GM21619 (cell line): Measurements from ENCODE around the gene SIK2.
"Not testable (repeated sequence)": the region's sequence is repeated elsewhere in the genome, so short reads cannot be mapped to it uniquely, and the experiment has no call there.

ENCODE experiments used
- ATAC-seq: cut with Tn5 transposase; IDR thresholded peaks from one replicate; pipeline ENCODE4 v1.9.1; 2021; ENCODE audit not compliant: unreplicated experiment

SIK2 gene

DNA sequence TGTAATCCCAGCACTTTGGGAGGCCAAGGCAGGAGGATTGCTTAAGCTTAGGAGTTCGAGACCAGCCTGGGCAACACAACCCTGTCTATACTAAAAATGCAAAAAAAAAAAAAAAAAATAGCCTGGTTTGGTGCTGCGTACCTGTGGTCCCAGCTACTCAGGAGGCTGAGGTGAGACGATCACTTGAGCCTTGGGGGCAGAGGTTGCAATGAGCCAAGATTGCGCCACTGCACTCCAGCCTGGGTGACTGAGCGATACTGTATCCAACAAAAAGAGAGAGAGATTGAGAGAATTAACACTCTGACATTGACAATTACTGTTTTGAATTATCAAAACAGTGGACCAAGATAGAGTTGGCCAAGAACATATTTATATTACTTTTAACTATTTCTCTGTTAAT is 53.7 kb downstream of the SIK2 start:
- ATAC-seq, result no peak

DNA sequence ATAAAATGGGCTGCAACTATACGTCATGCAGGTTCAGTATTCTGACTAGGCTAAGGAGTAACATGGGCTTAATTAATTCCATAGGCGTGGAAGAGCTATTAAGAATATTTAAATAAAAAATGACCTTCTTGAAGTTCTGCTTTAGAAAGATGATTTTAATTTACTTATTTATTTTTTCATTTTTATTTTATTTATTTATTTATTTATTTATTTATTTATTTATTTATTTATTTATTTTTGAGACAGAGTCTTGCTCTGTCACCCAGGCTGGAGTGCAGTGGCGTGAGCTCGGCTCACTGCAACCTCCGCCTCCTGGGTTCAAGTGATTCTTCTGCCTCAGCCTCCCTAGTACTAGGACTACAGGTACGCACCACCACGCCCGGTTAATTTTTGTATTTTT is 55.7 kb downstream of the SIK2 start:
- ATAC-seq, result not testable (repeated sequence)

DNA sequence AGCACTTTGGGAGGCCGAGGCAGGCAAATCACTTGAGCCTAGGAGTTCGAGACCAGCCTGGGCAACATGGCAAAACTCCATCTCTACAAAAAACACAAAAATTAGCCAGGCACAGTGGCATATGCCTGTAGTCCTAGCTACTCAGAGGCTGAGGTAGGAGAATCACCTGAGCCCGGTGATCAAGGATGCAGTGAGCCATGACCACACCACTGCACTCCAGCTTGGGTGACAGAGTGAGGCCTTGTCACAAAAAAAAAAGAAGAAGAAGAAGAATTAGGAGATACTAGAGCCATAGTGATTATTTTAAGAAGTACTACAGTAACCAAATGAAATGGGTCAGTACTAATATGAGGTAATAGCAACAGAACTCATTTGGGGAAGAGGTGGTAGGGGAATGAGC is 56.2 kb downstream of the SIK2 start:
- ATAC-seq, result not testable (repeated sequence)

DNA sequence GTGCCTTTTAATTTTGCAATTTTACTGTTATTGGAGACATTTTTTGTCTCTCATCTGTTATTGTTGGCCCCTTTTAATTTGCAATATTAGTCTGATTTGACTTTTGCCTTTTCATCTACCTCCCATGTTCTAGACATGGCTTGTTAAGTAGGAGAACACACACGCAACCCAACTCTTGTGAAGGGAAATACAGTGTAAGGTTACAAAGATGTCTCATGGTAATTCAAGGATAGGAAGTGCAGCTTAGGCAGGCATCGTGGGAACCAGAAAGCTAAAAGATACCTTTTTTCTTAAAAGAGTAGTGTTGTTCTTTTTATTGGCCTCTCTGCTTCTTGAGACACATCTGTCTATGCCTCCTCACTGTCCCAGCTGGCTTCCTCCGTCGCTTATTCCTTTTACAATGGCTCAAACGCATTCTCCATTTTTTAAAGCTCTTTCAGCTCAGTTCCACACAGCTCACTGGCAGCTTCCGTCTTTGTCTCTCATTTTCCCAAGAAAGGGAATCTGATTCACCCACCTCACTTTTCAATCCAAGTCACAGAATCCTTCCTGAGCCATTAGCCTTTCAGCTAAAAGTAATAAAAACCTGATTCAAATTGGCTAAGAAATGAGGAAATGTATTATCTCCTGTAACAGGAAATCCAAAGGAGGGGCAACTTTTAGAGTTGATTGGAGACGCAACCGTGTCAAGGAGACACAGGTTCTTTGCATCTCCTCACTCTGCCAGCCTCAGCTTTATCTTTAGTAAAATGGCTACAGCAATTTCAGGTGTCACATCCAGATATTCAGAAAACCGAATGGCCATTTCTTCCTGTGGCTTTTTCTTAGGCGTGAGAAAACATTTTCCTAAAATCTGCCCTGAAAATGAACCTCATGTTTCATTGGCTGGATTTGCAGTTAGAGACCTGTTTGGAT is 57.2 kb downstream of the SIK2 start:
- no peak for ATAC-seq

DNA sequence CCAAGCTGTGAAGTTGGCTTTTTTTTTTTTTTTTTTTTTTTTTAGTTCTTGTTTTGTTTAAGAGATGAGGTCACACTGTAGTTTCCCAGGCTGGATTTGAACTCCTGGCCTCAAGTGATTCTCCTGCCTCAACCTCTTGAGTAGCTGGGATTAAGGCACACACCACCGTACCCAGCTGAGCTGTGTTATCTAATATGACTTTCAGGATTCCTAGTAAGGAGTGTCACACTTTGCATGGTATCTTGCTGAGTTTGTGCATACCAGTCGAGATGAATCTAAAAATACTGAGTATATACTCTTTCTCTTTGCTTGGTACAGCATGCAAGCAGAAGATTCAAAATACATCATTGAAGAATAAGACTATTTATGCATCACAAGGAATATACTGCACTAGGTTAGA is 58.6 kb downstream of the SIK2 start:
- no peak for ATAC-seq

DNA sequence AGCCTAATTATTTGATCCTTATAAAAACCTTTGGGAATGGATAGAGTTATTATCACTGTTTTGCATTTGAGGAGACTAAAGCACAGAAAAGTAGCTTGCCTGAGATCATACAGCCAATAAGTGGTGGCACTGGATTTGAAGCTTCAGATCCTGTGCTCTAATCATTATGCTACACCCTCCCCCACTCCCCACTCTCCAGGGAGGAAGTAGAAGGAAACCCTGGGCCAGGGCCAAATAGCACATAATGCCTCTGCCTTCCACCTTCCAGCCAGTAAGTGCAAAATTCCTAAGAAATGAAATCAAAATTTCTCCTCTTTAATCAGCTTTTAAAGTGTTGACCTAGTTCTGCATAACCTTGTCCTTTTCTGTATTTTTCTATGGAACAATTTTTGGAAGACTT is 61.6 kb downstream of the SIK2 start:
- ATAC-seq, result no peak

DNA sequence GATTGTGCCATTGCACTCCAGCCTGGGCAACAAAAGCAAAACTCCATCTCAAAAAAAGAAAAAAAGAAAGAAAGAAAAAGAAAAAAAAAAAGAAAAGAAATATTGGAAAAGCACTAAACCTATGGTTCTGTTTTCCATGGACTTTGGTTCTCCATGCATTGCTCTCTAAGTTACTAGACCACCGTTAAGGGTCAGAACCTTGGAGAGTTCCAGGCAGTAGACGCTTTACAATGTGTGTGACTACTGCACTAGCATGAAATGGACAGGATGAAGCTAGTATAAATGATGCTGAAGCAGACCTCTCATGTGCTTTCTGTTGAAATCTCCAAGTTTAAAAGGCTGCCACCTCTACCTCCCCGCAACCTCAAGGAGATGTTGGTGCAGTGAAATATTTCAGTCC is 63.5 kb downstream of the SIK2 start:
- no peak for ATAC-seq

DNA sequence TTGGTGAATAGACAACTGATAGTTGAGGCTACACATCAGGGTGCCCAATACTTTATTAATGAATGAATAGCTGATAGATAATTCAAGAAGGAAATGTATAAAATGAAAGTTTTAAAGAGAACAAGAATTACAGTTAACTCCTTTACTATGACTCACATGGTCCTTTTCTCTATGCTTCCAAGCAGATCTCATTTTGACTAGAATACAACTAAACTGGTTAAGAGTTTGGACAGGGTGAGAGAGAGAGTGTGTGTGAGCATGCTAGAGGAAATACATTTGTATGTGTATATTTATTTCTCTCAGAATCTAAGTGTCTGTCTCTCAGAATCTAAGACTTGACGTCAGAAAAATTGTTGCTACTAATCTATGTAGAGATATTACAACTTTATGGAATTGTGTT is 66.7 kb downstream of the SIK2 start:
- no peak for ATAC-seq

DNA sequence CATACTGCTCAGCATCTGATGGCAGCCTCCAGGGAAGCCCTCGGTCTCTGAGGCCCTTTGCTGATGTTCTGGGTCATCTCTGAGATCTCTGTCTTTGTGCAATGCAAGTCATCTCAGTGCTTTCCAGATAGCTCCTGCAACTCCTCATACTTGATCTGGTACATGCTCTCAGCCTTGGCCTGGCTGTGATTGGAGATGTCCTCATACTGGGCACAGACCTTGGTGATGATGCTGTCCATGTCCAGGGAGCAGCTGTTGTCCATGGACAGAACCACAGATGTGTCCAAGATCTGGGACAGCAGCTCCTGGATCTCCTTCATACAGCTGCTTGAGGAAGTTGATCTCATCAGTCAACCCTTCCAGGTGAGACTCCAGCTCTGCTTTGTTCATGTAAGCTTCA is 69.1 kb downstream of the SIK2 start:
- no peak for ATAC-seq

DNA sequence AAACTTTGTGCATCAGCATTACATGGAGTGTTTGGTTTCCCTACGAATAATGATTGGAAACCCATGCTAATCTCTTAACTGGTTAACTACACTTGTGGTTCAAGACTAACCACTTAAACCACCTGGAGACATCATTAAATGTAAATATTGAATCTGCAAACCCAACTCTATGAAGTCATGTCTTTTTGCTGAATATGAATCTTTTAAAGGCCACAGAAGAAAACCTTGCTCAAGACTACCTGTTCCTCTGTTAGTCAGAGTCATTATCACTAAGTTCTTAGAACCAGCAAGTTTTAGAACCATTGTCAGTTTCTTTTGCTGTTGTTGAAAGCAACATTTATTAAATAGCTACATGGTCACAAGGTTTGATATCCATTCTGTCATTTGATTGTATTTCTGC is 70.7 kb downstream of the SIK2 start:
- no peak for ATAC-seq

DNA sequence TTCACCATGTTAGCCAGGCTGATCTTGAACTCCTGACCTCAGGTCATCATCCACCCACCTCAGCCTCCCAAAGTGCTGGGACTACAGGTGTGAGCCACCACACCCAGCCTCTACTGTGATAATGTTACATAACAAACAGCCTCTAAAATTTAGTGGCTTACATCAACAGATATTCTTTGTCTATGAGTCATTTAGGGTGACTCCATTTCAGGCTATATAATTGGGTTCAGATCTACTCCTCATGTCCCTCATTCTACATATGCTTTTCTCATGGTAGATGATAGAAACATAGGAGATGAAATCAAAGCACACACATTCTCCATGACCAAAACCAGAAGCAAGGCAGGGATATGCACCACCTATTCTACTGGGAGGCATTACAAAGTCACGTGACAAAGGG is 72.7 kb downstream of the SIK2 start:
- ATAC-seq, result no peak

DNA sequence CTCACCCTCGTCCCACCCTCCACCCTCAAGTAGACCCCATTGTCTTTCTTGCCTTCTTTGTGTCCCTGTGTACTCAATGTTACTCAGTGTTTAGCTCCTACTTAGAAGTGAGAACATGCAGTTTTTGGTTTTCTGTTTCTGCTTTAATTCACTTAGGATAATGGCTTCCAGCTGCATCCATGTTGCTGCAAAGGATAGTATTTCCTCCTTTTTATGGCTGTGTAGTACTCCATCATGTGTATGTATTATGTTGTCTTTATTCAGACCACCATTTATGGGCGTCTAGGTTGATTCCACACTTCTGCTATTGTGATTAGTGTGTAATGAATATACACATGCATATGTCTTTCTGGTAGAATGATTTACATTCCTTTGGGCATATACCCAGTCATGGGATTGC is 73.6 kb downstream of the SIK2 start:
- no peak for ATAC-seq

DNA sequence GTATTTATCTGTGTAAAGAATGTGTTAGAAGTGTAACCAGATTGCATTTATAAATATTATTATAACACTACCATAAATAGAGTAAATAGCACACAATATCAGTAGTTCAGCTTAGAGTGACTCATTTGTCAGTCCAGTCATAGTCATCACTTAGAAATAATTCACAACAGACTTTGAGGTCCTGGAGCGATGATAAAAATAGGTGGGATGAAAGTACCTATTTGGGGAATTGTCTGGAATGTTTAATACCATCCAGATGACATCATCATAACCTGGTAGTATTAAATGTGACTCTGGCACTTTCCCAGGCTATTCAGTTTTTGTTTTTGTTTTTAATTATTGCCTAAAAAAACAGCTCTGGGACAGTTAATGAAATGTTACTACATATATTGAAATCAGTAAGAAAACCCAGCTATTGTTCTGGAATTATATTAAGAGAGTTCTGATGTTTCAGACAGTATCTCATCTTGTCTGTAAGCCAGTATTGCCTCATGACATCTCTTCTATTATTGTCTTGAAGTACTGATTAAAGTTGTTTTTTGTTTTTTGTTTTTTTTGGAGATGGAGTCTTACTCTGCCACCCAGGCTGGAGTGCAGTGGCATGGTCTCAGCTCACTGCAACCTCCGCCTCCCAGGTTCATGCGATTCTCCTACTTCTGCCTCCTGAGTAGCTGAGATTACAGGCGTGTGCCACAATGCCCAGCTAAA is 74.8 kb downstream of the SIK2 start:
- ATAC-seq, result no peak

DNA sequence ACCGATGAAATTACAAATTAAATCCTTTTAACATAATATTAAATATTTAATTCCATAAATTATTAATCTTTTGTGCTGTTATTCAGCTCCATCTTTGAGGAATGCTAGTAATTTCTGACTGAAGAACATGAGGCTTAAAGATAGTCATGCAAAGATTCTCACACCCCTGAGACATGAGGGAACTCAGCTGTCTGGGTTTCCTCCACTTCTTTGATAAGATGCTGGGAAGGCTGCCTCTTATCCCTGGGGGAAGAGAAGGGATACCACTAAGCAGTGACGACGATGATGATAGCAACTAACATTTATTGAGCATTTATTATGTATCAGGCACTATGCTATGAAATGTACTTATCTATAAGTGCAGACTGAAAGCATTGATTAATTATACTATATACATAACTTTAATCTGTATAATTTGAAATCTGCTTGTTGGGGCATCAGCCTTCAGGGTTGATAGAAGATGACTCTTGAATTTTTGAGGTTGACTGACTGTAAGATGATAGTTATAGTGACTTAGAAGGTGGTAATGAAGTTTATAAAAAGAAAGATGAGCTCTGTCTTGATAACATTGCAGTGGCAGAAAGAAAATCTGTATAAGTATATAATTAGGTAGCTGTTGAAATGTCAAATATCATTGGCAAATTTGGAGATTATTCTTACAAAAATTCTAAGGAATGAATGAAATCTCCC is 78.4 kb downstream of the SIK2 start:
- ATAC-seq, result no peak

DNA sequence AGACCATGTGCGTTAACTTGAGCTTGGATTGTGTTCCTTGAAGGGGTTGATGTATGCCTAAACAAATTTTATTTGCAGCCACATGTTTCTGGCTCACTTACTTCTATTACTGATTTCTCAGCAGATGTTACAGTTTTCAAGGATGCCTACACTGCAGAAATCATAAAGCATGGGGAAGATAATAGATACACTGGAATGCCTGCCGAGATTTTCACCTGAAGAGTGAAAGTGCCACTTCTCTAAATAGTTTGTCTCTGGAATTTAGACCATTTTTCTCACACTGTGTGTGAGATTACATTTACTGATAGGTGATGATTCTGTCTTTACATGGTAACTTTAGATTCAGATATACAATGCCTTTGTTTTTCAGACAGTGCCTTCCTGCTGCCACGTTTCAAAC is 81.6 kb downstream of the SIK2 start:
- ATAC-seq, result no peak

DNA sequence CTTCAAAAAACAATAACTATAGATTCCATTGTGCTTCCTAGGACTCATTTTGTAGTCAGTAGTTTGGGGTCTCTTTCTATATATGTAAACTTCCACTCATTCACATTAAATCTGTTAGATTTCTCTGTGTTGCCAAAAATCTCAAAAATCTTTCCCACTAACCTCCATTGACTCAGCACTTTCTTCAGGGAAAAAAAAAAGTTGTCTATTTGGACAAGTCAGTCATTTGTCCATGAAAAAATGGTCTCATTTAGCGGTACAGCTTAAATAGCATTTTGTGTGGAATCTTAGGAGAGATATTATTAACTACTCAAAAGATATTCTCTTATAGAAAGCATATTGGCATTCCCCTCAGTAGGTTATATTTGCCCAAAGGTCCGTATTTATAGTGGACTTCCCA is 82.0 kb downstream of the SIK2 start:
- ATAC-seq, result no peak

DNA sequence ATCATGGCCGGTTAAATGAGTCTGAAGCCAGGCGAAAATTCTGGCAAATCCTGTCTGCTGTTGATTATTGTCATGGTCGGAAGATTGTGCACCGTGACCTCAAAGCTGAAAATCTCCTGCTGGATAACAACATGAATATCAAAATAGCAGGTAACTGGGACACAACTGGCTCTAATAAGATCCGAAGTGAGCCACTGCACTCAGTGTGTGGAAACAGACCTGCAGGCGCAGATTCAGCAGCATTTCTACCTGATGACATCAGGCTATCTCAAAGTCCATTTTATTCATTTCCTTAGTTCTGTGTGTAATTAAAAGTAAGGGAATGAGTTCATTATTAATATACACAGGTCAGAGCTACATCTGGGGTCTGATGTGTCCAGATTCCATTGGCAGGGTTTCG is 85.8 kb downstream of the SIK2 start:
- no peak for ATAC-seq

DNA sequence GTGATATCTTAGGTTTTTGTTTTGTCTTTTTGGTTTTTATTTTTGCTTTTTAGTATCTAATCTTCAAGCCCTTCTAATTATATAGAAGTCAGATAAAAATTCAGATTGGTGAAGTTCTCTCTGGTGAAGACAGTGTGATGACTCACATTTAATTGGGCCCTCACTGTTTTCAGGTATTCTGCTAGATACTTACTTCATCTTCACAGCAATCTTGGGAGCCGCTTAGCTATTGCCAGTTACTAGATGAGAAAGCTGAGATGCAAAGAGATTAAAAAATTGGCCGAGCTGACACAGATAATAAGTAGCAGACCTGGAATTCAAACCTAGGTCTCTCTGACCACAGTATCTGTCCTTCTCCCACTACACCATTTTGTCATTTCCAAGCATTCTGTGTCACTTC is 88.9 kb downstream of the SIK2 start:
- ATAC-seq, result no peak

DNA sequence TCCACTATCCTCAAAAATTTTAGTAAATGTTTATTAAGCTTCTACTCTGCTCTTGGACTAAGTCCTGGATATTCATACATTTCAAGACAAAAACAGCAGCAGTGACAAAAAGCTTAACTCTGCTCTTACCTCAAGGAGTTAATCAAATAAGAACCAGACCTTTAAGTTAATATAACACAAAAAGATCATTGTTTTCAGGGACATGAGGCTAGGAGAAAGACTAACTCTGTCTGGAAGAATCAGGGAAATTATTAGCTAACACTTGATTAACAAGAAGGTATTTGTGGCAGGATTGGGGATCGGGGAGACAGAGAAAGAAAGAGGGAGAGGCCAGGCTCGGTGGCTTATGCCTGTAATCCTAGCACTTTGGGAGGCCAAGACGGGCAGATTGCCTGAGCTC is 89.5 kb downstream of the SIK2 start:
- ATAC-seq, result no peak

DNA sequence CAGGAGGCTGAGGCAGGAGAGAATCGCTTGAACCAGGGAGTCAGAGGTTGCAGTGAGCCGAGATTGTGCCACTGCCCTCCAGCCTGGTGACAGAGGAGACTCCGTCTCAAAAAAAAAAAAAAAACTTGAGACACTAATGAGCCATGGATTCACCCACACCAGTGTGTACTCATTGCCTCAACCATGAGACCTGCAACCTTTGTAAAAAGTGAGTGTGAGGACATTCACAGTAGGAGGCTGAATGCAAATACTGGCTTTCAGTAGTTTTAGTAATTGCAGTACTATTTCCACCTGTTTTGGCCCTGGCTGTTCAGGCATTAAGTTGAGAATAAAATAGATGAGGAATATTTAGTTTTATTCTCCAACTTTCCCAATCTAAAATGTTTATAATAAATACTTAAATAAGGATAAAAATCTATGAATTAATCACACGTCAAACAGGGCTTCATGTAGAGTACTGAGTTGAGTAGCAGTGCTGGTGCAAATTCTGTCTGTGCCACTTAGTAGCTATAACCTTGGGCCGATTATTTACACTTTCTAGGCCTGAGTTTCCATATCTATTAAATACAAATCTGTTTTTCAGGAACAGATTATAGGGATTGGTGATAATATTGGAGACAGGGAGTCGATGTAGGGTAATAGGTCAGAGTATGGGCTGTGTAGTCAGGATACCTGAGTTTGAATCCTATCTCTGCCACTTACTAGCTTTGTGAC is 91.1 kb downstream of the SIK2 start:
- ATAC-seq, result no peak

DNA sequence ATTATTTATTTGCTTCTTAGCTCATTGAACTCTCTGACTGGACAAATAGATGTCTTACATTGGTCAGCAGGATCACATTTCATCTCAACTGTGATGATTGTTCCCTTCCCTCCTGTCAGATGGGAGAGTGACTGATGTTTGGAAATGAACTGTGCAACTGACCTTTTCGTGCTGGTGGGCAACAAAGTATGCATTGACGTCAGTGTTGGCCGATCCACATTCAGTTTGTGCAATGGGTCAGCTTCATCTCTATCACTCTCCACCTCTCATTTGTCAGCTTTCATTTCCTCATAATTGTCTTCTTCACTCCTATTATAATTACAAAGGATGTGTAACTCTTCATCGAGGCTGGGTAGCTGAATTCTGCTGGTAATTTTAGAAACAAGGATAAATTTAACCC is 92.6 kb downstream of the SIK2 start:
- ATAC-seq, result no peak
